ENCODE results near the gene CDH3. TPM values are rescaled to one million over a fixed set of nuclear protein-coding genes. Genes with fewer than 3 reads are reported as not detected.

Gene CDH3
- total RNA-seq (2014; rRNA removed; shearing (Covaris generic)) = not detected in 2 replicates
- polyA plus RNA-seq (2014; cell fraction: nucleus; rRNA removed) = not detected in 2 replicates

GRCh38 chr16:68644715-68645493 lies at the start of gene CDH3:
TSS of gene CDH3 (plus strand) at chr16:68645310. CDS start at chr16:68645380, 70 bp downstream.
- no peak for DNase-seq (ENCODE audit: extremely low read depth, low read depth)

DNA sequence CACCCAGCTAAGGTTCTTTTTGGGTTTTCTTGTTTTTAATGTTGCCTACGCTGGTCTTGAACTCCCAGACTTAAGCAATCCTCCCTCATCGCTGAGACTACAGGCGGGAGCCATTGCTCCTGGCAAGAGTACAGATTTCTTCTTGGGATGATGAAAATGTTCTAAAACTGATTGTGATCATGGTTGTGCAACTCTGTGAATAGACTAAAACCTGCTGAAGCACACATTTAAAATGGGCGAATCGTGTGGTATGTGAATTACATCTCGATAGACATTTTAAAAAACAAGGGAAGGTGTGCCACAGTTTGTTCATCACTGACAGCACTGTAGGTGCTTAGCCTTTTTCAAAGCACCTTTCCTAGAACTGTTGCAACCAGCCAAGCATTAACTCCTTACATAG lies 48.8 kb upstream of the CDH3 start:
- DNase-seq (ENCODE audit: extremely low read depth, low read depth) = no peak

GRCh38 chr16:68599586-68599985 lies 45.5 kb upstream of the CDH3 start:
- DNase-seq (ENCODE audit: extremely low read depth, low read depth) = no peak

DNA sequence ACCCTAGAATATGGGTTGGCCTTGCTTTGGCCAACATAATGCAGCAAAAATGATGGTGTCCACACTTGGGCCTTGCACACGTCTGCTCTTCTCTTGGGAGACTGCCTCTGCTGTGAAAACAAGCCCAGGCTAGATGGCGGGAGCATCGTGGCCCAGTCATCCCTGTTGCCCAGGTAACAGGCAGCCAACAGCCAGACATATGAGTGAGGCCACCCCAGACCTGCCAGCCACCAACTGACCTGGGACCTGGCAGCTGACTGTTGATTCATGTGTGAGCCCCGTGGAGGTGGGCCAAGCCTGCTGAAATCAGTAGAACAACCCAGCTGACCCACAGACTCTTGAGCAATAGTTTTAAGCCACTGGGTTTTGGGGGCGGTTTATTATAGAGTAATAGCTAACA lies 39.4 kb upstream of the CDH3 start:
- no peak for DNase-seq (ENCODE audit: extremely low read depth, low read depth)

DNA sequence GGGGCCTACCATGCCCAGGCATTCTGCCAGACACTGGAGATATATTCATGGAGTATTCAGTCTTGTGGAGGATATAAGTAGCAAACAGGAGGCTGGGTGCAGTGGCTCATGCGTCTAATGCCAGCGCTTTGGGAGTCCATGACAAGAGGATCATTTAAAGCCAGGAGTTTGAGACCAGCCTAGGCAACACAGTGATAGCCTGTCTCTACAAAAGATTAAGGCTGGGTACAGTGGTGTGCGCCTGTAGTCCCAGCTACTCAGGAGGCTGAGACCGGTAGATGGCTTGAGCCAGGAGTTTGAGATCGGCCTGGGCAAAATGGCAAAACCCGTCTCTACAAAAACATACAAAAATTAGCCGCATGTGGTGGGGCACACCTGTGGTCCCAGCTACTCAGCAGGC lies 37.7 kb upstream of the CDH3 start:
- no peak for DNase-seq (ENCODE audit: extremely low read depth, low read depth)

- DNase-seq (ENCODE audit: extremely low read depth, low read depth) = no peak
These were observed 36.8 kb upstream of the CDH3 start for GRCh38 chr16:68608330-68608729.

DNA sequence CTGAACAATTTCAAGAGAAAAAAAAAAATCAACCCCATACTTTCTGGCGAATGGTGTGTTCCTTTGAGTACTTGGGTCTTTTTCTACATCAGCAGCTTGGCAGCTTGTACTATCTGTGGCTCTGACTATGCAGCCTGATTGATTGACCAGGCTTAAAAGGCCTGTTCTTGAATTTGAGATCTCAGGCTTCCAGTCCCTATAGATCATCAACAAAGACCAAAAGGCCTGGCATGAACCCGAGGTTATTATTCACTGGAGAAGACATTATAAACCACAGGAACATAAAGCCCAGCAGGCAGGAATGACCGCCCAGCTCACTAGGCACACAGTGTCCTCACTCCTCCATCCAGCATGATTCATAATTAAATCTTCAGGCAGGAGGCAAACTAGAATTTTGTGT lies 32.1 kb upstream of the CDH3 start:
- no peak for DNase-seq (ENCODE audit: extremely low read depth, low read depth)

DNA sequence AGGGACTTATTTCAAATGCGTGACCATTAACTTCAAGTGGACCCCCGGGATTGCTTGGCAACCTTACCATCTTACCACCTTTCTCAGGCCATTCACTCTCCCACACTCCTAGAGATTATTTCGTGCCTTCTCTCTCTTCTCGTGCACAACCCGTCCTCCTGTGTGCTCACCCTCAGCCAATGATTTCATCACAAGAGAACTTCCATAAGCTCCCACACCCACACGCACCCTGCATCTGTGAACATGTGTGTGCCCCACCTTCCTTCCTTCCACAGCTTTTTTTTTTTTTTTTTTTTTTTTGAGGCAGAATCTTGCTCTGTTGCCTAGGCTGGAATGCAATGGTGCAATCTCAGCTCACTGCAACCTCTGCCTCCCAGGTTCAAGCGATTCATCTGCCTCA lies 27.4 kb upstream of the CDH3 start:
- no peak for DNase-seq (ENCODE audit: extremely low read depth, low read depth)

DNA sequence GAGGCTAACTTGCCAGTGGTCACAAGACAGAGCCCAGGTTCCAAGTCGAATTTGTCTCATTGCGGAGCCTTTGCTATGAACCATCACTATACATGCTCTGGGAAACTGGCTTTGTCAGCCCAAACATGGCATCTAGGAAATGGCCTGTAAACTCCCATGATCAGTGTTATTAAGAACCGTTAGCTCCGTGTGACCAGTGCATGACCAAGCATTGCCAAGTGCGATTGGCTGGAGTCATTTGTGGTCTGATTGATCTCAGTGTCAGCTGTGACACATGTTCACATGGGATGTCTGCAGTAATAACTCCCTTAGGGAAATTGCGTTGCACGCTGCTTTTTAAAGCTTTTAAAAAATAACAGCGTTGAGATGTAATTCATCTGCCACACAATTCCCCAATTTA lies 18.6 kb upstream of the CDH3 start:
- no peak for DNase-seq (ENCODE audit: extremely low read depth, low read depth)

DNA sequence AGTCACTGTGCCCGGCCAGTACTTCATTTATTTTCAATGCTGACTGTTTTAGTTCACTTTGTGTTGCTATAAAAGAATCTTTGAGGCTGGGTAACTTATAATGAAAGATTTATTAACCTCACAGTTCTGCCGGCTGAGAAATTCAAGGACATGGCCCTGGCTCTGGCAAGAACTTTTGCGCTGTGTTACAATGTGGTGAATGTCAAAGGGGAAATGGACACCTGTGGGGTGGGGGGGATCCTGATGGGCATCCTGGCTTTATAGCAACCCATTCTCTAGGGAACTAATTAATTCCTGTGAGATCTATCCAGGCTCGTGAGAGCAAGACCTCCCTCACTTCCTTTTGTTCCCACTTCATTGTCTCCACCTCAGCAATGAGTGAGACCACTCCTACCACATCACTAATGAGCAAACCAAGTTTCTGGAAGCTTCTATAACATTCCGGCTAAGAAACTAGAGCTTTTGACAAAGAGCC lies 17.1 kb upstream of the CDH3 start:
- no peak for DNase-seq (ENCODE audit: extremely low read depth, low read depth)

DNA sequence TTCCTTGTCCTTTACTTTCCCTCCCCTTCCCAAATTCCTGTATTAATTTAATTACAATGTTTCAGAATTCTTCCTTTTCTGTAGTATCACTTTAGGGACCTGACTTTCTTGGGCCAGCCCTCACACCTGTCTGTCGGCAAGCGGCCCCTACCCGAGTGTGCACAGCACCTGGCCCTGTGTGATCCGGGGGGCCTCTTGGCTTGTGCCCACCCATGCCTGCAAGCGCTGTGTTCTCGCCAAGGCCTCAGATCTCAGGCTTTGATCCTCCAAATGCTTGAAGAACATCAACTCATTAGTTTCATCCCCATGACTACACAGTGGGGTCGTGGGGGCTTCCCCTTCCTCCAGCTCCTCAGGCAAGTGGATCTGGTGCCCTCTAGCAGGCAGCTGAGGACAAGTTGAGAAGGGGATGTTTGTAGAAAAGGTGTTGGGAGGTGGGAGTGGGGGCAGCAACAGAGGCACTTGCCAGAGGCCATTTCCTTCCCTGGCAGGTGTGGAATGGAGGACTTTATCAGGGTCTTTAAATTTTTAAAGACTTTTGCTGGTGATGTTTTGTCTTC lies 15.7 kb upstream of the CDH3 start:
- no peak for DNase-seq (ENCODE audit: extremely low read depth, low read depth)

GRCh38 chr16:68636064-68636560 lies 9.0 kb upstream of the CDH3 start:
- no peak for DNase-seq (ENCODE audit: extremely low read depth, low read depth)

- DNase-seq (ENCODE audit: extremely low read depth, low read depth) = no peak
These were observed 8.3 kb upstream of the CDH3 start for GRCh38 chr16:68636818-68637217.

DNA sequence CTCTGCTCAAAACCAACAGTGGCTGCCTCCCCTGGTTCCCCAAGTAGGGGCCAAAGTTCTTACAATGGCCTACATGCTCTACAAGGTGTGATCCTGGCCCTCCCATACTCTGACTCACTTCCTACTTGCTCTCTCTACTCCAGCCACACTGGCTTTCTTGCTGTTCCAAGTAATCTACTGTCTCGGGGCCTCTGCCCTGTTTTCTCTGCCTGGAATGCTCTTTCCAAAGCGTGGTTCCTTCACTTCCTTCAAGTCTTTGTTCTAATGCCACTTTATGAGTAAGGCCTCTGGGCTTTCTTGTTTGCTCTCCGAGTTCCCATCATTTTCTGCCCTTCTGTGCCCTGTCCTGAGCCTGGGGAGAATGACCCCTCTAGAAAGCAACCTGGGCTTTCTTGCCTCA lies 4.1 kb upstream of the CDH3 start:
- no peak for DNase-seq (ENCODE audit: extremely low read depth, low read depth)

DNA sequence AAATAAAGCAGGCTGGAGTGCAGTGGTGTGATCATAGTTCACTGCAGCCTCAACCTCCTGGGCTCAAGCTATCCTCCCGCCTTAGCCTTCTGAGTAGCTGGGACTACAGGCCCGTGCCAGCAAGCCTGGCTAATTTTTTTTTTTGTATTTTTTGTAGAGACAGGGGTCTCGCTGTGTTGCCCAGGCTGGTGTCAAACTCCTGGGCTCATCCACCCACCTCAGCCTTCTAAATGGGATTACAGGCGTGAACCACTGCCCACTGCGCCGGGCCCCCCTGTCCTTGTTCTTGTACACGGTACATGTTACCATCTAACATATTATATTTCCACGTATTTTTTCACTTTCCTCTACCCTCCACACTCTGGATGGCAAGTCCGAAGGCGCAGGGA lies 3.1 kb upstream of the CDH3 start:
- DNase-seq (ENCODE audit: extremely low read depth, low read depth) = no peak

GRCh38 chr16:68642436-68643101 lies 2.5 kb upstream of the CDH3 start:
- DNase-seq (ENCODE audit: extremely low read depth, low read depth) = no peak

DNA sequence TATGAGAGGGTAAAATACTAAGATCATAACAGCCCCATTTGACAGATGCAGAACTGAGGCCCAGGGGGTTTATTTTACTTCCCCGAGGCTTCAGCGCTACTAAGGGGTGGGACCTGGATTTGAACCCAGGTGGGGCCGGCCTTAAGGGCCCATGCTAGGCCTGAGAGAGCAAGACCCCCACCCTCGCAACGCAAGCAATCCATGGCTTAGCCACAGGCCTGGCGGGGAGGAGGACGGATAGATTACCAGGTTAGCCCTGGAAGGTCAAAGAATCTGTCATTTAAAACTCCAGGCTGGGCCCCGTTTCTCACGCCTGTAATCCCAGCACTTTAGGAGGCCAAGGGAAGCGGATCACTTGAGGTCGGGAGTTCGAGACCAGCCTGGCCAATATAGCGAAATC lies 1.9 kb upstream of the CDH3 start:
- no peak for DNase-seq (ENCODE audit: extremely low read depth, low read depth)

DNA sequence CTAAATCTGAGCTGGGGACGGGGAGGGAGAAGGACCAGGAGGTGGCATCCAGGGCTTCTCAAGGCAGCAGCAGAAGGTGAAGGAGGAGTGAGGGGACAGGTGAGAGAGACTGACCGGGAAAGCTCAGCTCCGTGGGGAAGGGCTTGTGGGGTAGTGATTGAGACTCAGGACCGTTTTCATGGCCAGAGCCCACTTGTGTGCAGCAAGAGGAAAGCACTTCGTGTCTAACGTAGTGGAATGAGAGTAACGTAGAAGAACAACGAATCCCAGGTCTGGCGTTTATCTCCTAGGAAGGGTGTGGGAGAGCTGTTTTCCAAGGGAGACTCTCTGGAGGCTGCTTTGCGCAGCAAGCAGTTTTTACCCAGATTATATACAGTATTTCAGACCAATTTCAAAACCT lies 1.3 kb upstream of the CDH3 start:
- no peak for DNase-seq (ENCODE audit: extremely low read depth, low read depth)

DNA sequence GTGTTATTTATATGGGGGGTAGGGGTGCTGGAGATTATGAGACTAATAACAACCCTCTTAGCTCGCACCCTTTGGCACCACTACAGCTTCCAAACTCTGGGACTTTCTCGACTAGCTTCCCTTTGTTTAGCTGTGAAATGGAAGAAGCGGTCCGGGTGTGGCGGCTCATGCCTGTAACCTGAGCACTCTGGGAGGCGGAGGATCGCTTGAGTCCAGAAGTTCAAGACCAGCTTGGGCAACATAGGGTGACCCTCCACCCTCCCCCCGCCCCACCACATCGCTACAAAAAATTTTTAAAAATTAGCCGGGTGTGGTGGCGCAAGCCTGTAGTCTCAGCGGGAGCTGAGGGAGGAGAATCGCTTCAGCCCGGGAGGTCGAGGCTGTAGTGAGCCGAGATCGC lies 814 bp upstream of the CDH3 start:
- no peak for DNase-seq (ENCODE audit: extremely low read depth, low read depth)

DNA sequence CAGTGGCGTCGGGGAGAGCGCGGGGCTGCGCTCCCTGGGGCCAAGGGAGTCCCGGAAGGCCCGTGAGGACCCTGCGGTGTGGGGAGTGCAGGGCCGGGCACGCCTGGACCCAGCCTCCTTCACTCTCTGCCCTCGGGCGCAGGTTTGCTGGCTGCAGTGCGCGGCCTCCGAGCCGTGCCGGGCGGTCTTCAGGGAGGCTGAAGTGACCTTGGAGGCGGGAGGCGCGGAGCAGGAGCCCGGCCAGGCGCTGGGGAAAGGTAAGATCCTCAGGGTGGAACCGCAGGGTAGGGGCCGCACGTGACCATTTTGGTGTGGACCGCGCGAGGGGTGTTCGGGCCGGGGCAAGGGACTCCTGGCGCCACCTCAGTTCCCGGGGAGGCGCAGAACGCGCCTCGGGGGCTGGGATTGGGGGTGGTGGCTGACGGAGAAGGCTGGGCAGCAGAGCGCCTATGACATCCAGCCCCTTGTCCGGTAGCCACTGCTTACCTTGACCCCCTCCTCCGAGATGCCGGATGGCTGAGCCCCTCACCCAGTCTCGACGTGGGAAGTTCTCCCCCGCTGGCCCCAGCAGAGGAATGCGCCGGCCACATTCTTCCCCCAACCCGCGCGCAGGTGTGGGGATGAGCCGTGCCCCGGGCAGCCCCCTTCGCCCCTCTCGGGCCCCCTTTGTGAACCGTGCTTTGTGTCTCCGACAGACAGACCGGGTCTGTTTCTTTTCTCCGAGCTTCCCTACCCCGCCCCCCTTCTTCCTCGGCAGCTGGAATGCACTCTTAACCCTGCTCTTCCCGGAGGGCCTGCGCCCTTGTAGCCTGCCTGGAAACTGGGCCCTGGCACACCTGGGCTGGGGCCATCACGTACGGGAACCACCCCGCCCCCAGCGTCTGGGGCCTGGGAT lies 631 bp downstream of the CDH3 start:
- no peak for DNase-seq (ENCODE audit: extremely low read depth, low read depth)

Data from NCI-H460 (cell line).